Right kidney (tissue), 1 donor: ENCODE results near the gene ARID5A.
A peak's percentile ranks its signal among the peaks of the same experiment; 100 is the strongest.
"Not testable (repeated sequence)": the region's sequence is repeated elsewhere in the genome, so short reads cannot be mapped to it uniquely, and the experiment has no call there.

Source experiments
- DNase-seq: peaks from one replicate; pipeline ENCODE4 v3.0.0-alpha.2; 2016

The ARID5A gene

DNA sequence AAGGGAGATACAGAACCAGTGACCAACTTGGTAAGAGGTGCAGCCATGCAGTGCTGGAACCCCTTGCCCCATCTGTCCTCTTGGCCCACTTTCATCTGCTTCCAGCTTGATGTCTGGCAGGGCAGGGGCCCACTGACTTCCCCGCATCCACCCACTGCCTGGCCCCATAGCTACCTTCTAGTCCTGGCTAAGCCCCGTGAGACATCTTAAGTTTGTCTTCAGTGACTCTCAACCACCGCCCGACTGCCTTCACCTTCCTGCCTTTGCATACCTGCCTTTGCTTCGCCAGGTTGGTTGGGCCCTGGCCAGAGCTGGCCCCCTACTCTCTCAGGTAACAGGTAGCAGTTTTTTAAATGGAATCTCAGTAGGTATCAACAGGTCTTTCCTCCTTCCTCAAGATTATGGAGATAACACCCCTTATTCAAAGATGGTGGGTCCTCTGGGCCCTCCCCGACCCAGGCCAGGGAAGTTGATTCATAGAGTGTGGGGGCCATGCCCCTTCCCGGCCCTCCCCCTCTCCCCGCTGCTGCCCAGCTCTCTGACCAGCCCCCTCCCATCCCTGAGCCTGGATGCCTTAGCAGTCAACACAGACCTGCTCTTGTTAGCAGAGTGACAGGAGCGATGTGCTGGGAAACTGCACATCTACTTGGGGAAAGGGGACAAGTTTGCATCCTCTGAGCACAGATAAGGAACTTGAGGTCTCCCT is 2.8 kb downstream of the ARID5A start:
- no peak for DNase-seq

GRCh38 chr2:96540136-96540535 is 3.6 kb downstream of the ARID5A start:
- DNase-seq: no peak

DNA sequence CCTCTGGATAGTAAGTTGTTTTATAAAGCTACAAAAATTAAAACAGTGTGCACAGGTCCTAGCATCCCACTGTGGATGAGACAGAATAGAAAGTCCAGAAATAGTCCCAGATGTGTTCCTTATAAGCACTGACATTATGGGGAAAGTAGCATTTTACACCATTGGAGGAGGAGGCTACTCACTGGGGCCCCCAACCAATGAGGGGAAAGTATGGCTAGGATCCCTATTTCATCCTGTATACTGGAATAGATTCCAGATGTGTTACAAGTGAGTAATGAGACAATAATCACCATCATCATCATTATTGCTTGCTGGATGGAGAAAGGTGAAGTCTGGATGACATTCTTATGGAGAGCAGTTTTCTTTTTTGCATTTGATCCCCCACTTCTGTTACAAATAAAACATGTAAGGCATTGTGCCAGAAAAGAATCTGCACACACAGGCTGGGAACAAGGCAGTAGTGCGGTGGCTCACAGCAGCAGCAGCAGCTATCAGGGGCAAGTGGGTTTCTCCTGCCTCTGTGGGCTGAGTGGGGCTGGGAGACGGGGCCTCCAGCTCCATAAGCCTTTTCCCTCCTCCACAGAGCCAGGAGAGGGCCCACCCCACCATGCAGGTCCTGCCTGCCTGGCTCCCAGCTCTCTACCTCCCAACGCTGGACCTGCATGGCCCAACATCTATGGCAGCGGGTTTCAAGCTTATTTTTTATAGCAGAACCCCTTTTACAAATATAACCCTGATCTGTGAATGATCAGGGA is 5.0 kb downstream of the ARID5A start:
- no peak for DNase-seq

- DNase-seq: no peak
These were observed 5.9 kb downstream of the ARID5A start for GRCh38 chr2:96542357-96542977.

DNA sequence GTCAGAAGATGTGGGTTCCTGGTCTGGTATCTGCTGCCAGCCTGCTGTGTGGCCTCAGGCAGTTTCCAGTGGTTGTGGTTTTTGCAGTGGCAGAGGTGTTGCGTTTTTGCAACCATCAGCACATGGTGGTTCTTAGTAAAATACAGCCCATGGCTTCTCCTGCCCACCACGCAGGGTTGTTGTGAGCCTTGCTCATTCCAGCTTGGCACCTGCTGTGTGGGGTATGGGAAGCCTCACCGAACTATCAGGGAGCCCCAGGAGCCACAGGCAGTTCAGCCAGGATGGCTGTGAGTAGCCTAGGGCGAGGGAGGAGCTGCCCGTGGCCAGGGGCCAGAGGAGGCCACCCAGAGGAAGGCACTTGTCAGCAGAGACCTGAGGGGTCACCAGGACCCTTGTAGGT is 9.8 kb downstream of the ARID5A start:
- no peak for DNase-seq

DNA sequence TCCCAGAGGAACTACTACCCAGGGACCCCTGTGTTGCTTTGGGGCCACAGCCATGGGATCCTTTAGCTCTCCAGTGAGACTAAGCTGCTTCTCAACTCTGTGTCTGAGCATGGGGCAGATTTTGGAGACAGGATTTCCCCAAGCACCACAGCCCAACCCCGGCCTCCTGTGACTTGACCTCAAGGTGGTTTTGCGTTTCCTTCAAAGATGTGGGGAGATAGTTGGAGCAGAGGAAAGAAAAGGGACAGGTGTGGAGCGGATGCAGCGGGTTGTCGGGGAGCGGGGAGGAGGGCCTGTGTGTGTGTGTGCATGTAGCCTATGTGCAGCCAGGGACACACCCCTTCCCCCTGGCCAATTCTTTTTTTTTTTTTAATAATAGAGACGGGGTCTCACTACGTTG is 10.2 kb downstream of the ARID5A start:
- DNase-seq: no peak

DNA sequence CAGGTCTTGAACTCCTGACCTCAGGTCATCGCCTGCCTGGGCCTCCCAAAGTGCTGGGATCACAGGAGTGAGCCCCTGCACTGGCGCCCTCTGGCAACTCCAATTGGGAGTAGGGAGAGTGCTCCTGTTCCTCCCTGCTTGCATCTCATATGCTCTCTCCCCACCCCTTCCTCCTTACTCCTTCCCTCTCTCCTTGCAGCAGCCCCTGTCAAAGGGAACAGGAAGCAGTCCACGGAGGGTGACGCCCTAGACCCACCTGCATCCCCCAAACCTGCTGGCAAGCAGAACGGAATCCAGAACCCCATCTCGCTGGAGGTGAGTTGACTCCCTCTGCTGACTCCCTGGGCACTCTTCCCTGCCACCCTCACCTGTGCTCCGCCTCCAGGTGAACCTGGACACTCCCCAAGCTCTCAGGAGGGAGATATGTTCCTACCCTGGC is 10.7 kb downstream of the ARID5A start:
- no peak for DNase-seq

DNA sequence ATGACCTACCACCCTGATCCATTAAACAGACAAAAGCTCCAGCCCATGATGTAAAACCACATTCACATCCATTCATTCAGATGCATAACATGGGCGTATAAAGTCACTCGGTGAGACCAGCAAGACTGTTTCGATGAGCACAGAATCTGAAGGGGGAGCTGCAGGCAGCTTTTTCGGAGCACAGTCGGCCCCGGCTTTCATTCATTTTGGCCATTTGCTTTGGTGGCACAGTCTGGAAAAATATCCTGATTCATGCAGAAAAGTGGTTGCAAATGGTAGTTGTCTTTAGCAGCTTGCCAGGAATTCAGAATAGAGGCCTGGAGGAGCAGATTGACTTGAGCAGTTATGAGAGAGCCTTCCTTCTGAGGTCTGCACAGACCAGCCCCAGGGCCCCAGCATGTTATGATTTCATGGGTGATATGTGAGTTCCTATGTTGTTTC is 11.2 kb downstream of the ARID5A start:
- no peak for DNase-seq

- DNase-seq: no peak
These were observed 12.3 kb downstream of the ARID5A start for GRCh38 chr2:96548558-96549465.

- no peak for DNase-seq
These were observed 12.9 kb downstream of the ARID5A start for GRCh38 chr2:96549466-96549785.

DNA sequence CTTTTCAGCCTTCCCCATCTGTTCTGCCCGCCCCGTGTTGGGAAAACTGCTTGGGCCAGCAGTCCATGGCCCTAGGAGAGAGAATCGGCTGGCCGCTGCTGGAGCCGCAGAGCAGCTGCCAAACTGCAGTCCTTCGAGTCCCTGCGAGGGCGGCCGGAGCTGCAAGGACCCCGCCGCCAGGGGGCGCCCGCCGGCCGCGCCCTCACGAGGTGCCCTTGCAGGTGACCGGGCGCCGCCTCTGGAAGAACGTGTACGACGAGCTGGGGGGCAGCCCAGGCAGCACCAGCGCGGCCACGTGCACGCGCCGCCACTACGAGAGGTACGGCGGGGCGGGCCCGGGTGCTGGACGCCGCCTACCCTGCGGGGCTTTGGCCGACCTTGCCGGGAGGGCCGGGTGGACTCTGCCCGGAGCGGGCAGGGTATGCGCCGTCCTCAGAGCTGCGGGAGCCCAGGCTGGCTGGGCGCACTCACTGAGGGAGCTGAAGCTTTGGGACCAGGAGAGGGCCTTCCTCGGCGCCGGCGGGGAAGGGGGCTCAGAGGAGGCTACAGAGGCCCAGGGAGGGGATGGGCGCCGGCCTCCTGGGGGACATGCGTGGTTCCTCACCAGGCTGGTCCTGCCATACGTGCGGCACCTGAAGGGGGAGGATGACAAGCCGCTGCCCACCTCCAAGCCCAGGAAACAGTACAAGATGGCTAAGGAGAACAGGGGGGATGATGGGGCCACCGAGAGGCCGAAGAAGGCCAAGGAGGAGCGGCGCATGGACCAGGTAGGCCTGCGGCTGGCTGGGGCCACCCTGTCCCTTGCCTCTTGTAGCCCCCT is 13.6 kb downstream of the ARID5A start:
- no peak for DNase-seq

- no peak for DNase-seq
These were observed 14.4 kb downstream of the ARID5A start for GRCh38 chr2:96550787-96551604.

GRCh38 chr2:96551605-96552314 is 15.2 kb downstream of the ARID5A start:
- DNase-seq: no peak

DNA sequence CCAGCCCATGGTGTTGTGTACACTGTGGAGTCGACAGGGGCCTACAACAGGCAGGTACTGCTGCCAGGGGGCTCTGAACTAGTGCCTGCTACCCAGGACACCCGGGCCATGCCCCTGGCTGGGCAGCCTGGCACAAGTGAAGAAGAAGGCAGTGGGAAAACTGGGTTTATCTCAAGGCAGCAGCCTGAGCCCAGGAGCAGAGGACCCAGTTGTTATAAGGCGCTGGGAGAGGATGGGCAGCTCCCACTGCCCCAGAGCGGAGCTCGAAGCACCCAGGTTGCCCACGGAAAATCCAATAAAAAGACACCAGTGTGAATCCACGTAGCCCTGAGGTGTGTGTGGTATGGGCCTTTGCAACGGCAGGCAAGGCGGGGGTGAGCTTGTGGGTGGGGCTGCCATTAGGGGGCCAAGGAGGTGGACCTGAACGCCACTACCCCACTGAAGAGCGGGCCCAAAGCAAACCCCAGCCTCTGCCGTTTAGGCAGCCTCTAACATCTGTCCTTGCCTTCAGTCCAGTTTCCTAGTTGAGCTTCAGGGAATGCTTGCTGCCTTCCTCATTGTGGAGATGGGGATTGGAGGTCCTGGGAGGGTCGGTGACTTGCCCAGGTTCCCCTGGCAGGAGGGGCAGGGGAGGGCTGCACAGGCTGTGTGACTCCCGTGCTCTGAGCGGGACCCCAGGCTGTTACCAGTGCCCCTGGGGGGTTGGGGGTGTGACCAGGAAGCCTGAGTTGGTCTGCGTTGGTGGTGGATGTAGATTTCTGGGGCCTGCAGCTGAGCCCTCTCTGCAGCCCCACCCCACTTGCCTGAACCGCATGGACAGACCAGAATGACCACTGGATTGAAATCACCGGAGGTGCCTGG is 16.0 kb downstream of the ARID5A start:
- no peak for DNase-seq

GRCh38 chr2:96553176-96553956 is 16.8 kb downstream of the ARID5A start:
- no peak for DNase-seq

- not testable (repeated sequence) for DNase-seq
These were observed 17.4 kb downstream of the ARID5A start for GRCh38 chr2:96553957-96554292.

- peak; percentile 69 for DNase-seq
These were observed 18.0 kb downstream of the ARID5A start for GRCh38 chr2:96554293-96555145.
